ENCODE results near the gene NQO1. TPM values are rescaled to one million over a fixed set of nuclear protein-coding genes. Genes with fewer than 3 reads are reported as not detected.

NQO1 gene
- total RNA-seq, 1 donor from 2014 or later: 470 TPM

GRCh38 chr16:69718111-69718764 lies 8.1 kb downstream of the NQO1 start:
- no peak overlapping the region for H3K4me3 Mint-ChIP-seq (ENCODE audit: unreplicated experiment)
- H3K4me1 Mint-ChIP-seq (ENCODE audit: unreplicated experiment): peaks cover 22% of the 10 kb centered on the region

GRCh38 chr16:69717066-69717465 lies 9.3 kb downstream of the NQO1 start:
- TF ChIP-seq CTCF (IDR thresholded peaks at IDR 0.05): no peak
- Mint-ChIP-seq H3K4me1 (ENCODE audit: unreplicated experiment) (peaks cover 14% of the 10 kb centered on the region), H3K27me3 (ENCODE audit: unreplicated experiment) (no peaks in the 10 kb centered on the region), H3K4me3 (ENCODE audit: unreplicated experiment) (no peak overlapping the region), H3K27ac (ENCODE audit: unreplicated experiment) (no peak overlapping the region), H3K9me3 (ENCODE audit: unreplicated experiment) (no peaks in the 10 kb centered on the region), H3K36me3 (ENCODE audit: unreplicated experiment) (peaks cover 48% of the 10 kb centered on the region)
- no peak for DNase-seq (ENCODE audit: extremely low spot score, unreplicated experiment)

More at GRCh38 chr16:69718111-69718764, 8.1 kb downstream of the NQO1 start:
- TF ChIP-seq CTCF (IDR thresholded peaks at IDR 0.05): no peak
- H3K9me3 Mint-ChIP-seq (ENCODE audit: unreplicated experiment): no peaks in the 10 kb centered on the region
- no peaks in the 10 kb centered on the region for H3K27me3 Mint-ChIP-seq (ENCODE audit: unreplicated experiment)
- peaks cover 40% of the 10 kb centered on the region for H3K36me3 Mint-ChIP-seq (ENCODE audit: unreplicated experiment)
- peak; percentile 51 for DNase-seq (ENCODE audit: extremely low spot score, unreplicated experiment)
- no peak overlapping the region for H3K27ac Mint-ChIP-seq (ENCODE audit: unreplicated experiment)

- H3K36me3 Mint-ChIP-seq (ENCODE audit: unreplicated experiment): peaks cover 52% of the 10 kb centered on the region
- no peaks in the 10 kb centered on the region for H3K9me3 Mint-ChIP-seq (ENCODE audit: unreplicated experiment)
- DNase-seq (ENCODE audit: extremely low spot score, unreplicated experiment): peak; percentile 49
- H3K27ac Mint-ChIP-seq (ENCODE audit: unreplicated experiment): peak overlapping the region; percentile 47
- peaks cover 4% of the 10 kb centered on the region for H3K4me1 Mint-ChIP-seq (ENCODE audit: unreplicated experiment)
- no peak for TF ChIP-seq CTCF (IDR thresholded peaks at IDR 0.05)
- H3K4me3 Mint-ChIP-seq (ENCODE audit: unreplicated experiment): no peak overlapping the region
- H3K27me3 Mint-ChIP-seq (ENCODE audit: unreplicated experiment): no peaks in the 10 kb centered on the region
Measured at GRCh38 chr16:69712914-69713581, 13.3 kb downstream of the NQO1 start.

- Mint-ChIP-seq H3K27me3 (ENCODE audit: unreplicated experiment) (no peaks in the 10 kb centered on the region), H3K9me3 (ENCODE audit: unreplicated experiment) (no peaks in the 10 kb centered on the region)
Measured at GRCh38 chr16:69712277-69712676, 14.1 kb downstream of the NQO1 start.

More at GRCh38 chr16:69712277-69712676, 14.1 kb downstream of the NQO1 start:
- peak; percentile 48 for DNase-seq (ENCODE audit: extremely low spot score, unreplicated experiment)
- Mint-ChIP-seq H3K4me1 (ENCODE audit: unreplicated experiment) (peaks cover 4% of the 10 kb centered on the region), H3K27ac (ENCODE audit: unreplicated experiment) (no peak overlapping the region), H3K36me3 (ENCODE audit: unreplicated experiment) (peaks cover 49% of the 10 kb centered on the region), H3K4me3 (ENCODE audit: unreplicated experiment) (no peak overlapping the region)
- no peak for TF ChIP-seq CTCF (IDR thresholded peaks at IDR 0.05)

All from osteocyte (in vitro differentiated cells).